Glomerular visceral epithelial cell (primary cell): ENCODE data around the gene GPR87.
A peak's percentile ranks its signal among the peaks of the same experiment; 100 is the strongest.

ENCODE experiments used
- DNase-seq: peaks from one replicate; pipeline ENCODE4 v3.0.0-alpha.2; 2016; ENCODE audit errors: extremely low spot score

The GPR87 gene

DNA sequence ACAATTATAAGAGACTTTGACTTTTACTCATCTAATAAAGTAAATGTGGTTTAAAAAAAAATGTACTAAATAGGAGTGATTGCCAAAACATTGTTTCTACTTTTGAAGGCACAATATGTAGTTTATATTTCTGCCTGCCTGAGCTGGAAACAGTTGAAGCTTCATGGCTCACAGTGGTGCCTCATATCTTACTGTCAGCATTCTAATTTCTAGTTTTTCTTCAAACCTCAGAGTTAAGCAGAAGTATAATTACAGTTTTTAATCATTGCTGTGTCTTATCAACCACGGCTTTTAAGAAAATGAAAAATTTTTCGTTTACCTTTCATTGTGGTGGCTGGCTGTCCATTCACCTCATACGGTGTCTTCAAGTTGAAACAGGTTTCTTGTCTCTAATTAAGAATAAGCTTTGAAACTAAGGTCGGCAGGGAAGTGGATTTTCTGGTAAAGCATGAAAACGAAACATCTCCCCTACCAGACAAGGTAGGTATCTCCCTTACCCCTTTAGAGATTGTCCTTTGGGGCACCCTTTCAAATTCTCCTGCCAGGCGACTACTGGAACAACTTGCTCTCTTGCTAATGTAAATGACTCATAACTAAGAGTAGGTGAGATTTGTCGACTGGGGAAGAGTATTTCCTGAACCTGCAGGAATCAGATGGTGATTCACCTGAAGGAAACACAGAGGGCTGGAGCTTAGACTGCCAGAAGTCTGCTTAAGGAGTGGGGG is at the start of gene GPR87:
Gene GPR87, minus strand, starts transcription at position 554 of the 725 bp plus-strand sequence. CDS start 16,720 bp downstream, outside the sequence.
- DNase-seq, result peak; percentile 61

GRCh38 chr3:151362751-151363174 is 46.1 kb upstream of the GPR87 start:
- no peak for DNase-seq

DNA sequence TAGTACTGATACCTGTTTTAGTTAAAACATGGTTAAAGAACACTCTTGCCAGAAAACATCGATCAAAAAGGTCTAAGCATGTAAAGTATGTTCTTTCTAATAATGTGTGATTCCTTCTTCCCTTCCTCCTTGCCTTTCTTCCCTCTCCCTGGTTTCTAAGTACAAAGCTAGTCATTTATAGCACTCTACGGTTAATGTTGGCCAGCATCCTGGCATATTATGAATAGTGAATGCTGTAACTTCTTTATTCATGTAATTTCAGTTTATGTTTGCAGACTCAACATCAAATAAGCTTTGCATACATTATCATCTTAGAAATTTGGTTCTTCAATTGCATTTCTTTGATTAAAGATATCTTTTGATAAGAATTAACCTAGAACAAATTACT is 40.8 kb upstream of the GPR87 start:
- DNase-seq, result no peak

DNA sequence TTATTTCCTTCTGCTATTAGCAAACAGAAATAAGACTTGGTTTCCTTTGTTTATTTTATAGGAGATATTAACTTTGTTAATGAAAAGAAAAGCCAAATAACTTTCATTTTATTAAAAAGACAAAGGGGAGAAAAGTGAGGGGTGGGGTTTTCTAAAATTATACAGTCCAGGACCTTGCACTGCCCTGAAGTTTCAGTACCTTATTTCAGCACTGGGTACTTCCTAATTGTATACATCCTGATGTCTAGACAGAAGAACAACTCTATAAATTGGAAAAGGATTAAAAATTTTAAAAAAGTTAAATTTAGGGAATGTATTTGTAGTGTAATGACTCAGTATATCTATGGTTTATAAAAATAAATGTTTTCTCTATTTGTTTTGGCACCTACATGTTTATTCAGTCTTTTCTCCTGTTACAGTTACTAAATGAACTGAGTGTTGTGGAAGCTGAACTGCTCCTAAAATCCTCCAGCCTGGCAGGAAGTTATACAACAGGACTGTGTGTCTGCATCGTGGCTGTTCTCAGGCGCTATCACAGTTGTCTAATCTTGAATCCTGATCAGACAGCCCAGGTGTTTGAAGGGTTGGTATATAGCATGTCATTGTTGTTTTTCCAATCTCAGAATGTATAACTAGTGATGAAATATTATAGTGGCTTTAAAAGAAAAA is 40.3 kb upstream of the GPR87 start:
- DNase-seq, result no peak

DNA sequence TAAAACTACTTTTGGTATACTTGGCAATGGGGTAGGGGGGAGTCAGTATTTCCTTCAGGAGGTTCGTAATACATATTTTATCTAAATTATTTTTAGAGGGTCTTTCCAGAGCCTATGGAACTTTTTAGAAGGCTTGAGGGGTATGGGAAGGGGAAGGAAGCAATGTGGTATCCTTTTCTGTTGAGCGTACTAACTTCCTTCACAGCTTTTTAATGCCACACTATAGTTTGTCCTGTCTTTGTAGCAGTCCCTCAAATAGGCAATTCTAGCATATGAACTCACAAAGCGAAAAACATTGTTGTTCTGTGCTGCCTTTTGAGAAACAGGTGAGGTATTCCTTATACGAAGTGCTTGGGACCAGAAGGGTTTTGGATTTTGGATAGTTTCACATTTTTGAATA is 35.0 kb upstream of the GPR87 start:
- no peak for DNase-seq

DNA sequence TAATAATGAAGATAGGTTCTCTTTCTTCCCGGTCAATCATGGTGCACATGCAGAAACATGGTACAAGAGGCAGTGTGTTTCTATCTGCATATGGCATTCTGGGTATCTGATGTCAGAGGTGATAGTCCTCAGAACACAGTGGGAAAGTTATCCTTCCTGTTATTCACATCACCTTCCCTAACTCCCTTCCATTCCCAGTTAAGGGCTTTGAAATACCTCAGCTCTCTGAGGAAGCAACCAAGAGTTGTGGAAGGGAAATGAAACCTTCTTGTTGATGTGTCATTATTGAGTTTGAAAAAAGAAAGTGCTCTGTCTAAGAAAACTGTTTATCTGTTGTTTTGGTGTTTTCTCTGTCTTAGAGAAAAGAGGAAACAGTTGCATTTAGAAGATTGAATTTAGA is 34.6 kb upstream of the GPR87 start:
- DNase-seq, result no peak

GRCh38 chr3:151350656-151351055 is 34.0 kb upstream of the GPR87 start:
- no peak for DNase-seq

- DNase-seq, result no peak
These were observed 30.8 kb upstream of the GPR87 start for GRCh38 chr3:151347432-151347831.

GRCh38 chr3:151346292-151346691 is 29.7 kb upstream of the GPR87 start:
- no peak for DNase-seq

DNA sequence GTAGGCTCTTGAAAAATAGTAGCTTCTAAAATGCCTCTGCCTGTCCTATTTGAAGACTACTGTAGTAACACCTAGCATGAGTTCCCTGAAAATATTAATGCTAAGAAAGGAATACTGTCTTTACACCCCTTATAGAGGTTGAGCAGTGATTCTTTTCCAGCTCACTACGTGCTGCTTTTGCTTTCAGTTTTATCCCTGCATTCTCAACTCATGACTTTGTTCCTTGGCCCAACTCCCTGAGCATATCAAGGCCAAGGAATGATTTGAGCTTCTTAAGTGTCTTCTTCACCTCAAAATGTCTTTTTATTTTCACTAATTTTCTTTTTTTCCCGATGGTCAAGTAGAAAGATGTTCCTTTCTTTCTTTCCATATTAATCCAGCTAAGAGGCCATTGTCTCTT is 29.2 kb upstream of the GPR87 start:
- peak; percentile 30 for DNase-seq

DNA sequence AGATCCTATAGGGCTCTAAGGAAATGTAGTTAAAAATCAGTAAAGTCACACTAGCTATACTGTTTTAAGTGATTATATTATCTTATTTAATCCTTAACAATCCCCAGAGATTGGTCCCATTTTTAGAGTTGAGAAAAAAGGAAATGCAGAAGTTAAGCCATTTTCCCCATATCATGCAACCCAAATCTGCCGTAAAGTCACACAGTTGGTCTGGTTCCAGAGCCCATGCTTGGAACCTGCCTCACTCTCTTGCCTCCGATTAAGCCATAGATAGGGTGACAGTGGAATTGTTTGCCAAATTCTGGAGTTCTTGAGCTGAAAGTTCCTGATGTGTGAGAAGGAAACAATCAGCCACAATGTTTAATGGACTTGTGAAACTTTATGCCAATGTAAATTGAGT is 15.1 kb upstream of the GPR87 start:
- DNase-seq, result no peak

- DNase-seq, result no peak
These were observed 14.3 kb upstream of the GPR87 start for GRCh38 chr3:151330899-151331298.

- DNase-seq, result no peak
These were observed 13.8 kb upstream of the GPR87 start for GRCh38 chr3:151330379-151330778.

- DNase-seq, result no peak
These were observed 12.7 kb upstream of the GPR87 start, which contains the start of gene P2RY13 for GRCh38 chr3:151329363-151329762. TSS of gene P2RY13 (minus strand) at chr3:151329549. CDS start at chr3:151329528, 21 bp downstream.

GRCh38 chr3:151328298-151328995 is 11.8 kb upstream of the GPR87 start:
- peak; percentile 42 for DNase-seq

- no peak for DNase-seq
These were observed 11.1 kb upstream of the GPR87 start for GRCh38 chr3:151327571-151328198.

DNA sequence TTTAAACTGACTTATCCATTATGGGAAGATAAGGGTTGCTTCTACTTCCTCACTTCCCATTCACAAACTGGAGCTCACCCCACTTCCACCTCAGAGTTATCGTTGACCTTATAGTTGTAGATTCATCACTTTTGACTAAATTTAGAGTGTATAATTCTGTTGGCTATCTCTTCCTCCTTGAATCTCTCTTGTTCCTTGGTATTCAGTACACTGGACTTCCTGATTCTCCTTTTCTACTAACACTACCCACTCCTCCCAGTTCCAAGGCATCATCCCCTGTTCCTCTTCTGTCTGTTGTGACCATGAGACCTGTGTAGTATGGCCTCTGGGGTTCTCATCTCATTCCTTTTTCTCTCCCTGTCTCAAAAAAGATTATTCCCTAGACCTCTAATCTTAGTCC is 5.9 kb upstream of the GPR87 start:
- DNase-seq, result no peak

- no peak for DNase-seq
These were observed 4.9 kb upstream of the GPR87 start for GRCh38 chr3:151321526-151321925.

- no peak for DNase-seq
These were observed 3.5 kb upstream of the GPR87 start for GRCh38 chr3:151320131-151320530.

GRCh38 chr3:151319628-151320027 is 3.0 kb upstream of the GPR87 start:
- no peak for DNase-seq

DNA sequence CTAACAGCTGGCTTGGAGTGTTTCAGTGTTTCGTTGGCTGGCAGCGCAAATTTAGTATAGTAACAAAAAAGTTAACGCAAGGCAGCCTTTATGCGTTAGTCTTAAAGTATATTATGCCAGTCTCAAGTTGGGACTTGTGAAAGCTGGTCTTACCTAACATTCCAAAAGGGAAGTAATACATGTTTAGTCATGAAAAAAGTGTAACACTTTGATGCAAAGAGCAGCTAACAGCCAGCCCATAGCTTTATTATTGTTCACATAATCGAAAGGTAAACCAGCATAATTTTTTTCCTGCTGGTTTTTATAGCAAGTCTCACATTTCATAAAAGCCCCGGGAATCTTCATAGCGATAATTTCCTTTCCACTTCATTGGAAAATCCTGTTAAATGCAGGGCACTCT is 2.4 kb upstream of the GPR87 start:
- no peak for DNase-seq

- no peak for DNase-seq
These were observed 1.7 kb upstream of the GPR87 start for GRCh38 chr3:151318313-151318712.
